Omental fat pad (tissue), 4 donors: ENCODE results near the gene SERINC2. TPM values are rescaled to one million over a fixed set of nuclear protein-coding genes. Genes with fewer than 3 reads are reported as not detected.

Source experiments
- ATAC-seq: fragments of 150-250 bp; one replicate; pipeline ENCODE4 v1.9.1; 2016; ENCODE audit warnings: mild to moderate bottlenecking, moderate library complexity; ENCODE audit not compliant: low FRiP score
- DNase-seq: peaks from one replicate; pipeline ENCODE4 v3.0.0-alpha.2; 2019; ENCODE audit warnings: low spot score
- CTCF ChIP-seq, 3 donors: fragments of 450-650 bp; IDR thresholded peaks; one replicate each; pipeline ENCODE4 v1.5.1; 2016 to 2017; ENCODE audit warnings: antibody characterized with exemption in 3 of 3, mild to moderate bottlenecking in 3 of 3, moderate library complexity in 2 of 3
- total RNA-seq, 4 donors: library from RNA; depleted of rRNA; stranded (reverse); fragments of >200 nt; gene quantifications; one replicate each; pipeline ENCODE4 v1.1.0, GENCODE V29; 2016

SERINC2 gene
- total RNA-seq, 4 donors from 2014 or later = 2.2 to 12.2 (median 5.4) TPM

- DNase-seq = no peak
- TF ChIP-seq CTCF (IDR thresholded peaks at IDR 0.05) = no peak
Observed at GRCh38 chr1:31420716-31421115, 7.7 kb downstream of the SERINC2 start.

GRCh38 chr1:31421371-31422040 is 8.5 kb downstream of the SERINC2 start:
- ATAC-seq = no peak
- TF ChIP-seq CTCF (IDR thresholded peaks at IDR 0.05) = no peak
- DNase-seq = no peak

More at GRCh38 chr1:31420716-31421115, 7.7 kb downstream of the SERINC2 start:
- ATAC-seq = no peak

DNA sequence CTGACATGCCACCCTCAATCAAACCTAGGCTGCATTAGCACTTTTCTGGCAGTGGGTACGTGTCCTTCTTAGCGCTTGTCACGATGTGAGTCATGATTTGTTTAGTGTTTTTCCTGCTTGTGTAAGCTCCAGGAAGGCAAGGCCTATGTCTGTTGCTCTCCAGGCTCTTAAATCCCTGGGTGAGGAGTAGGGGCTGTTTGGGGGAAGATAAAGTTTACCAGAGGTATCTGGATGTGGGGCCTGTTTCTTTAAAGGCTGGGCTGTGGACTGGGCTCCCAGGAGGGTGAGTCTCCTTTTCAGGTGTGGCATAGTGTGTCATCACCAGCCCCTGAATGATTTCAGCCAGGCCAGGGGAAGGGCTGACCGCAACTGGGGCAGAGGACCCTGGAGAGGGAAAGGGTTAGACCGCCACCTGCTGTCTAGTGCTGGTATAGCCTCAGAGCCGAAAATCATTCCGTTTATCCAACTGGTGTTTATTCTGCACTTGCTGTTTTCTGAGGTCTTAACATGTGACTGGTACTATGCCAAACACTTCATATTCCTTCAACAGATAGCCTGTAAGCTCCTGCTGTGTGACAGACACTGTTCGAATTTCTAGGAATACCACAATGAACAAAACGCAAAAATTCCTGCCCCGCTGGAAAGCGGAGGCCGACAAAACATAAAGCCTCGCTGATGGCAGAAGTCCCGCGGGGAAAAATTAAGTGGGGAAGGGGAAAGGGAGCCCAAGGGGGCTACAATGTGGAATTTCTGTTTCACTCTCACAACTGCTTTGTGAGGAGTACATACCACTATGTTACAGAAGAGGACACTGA is 9.7 kb downstream of the SERINC2 start:
- ATAC-seq (peak; percentile 94), DNase-seq (peak; percentile 75)
- peak in 2 of 3 donors; percentile 61 to 69 for TF ChIP-seq CTCF (IDR thresholded peaks at IDR 0.05)

GRCh38 chr1:31423418-31423947 is 10.5 kb downstream of the SERINC2 start:
- TF ChIP-seq CTCF (IDR thresholded peaks at IDR 0.05) = no peak
- no peak for ATAC-seq
- no peak for DNase-seq

DNA sequence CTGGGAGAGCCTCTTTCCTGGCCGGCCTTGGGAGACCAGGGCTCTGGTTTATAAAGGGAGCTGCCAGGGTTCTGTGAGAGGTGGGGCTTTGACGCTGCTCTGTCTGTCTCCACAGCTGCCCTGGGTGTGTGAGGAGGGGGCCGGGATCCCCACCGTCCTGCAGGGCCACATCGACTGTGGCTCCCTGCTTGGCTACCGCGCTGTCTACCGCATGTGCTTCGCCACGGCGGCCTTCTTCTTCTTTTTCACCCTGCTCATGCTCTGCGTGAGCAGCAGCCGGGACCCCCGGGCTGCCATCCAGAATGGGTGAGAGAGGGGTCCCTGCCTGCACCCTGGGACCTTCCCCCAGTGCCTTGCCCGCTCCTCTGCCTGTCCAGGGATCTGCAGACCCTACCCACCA is 11.6 kb downstream of the SERINC2 start:
- no peak for TF ChIP-seq CTCF (IDR thresholded peaks at IDR 0.05)
- DNase-seq (no peak), ATAC-seq (no peak)

DNA sequence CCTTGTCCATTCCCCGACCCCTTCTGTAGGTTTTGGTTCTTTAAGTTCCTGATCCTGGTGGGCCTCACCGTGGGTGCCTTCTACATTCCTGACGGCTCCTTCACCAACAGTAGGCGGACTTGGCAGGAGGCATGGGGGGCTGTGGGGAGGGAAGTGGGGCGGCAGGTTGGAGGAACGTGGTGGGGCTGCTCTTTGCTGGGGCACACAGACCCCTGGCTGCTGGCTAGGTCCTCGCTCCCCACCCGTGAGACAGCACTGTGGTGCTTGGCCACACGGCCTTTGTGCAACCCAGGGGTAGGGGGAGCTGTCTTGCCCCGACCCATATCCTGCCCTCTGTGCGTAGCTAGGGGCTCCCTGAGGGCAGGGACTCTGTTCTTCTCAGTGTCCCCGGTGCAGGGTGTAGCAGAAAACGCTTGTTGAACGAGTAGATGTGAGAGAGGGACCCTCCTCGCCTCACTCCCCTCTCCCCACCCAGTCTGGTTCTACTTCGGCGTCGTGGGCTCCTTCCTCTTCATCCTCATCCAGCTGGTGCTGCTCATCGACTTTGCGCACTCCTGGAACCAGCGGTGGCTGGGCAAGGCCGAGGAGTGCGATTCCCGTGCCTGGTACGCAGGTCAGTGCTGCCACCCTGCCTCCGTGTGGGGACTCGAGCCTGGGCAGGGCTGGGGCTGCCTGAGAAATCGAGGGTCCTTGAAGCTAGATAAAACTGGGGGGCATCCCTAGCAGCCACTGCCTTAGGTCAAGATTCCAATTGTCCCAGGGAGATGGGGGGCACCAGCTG is 12.5 kb downstream of the SERINC2 start:
- TF ChIP-seq CTCF (IDR thresholded peaks at IDR 0.05) = no peak
- DNase-seq (no peak), ATAC-seq (no peak)
